GM12874 (cell line): Measurements from ENCODE around the gene LRP3.

Experiments
- TF ChIP-seq, protein P1 (sequence below): IDR thresholded peaks from 2 replicates; pipeline ENCODE4 v1.5.1; 2011; ENCODE audit warnings: low read depth, mild to moderate bottlenecking, control low read depth, low read length, moderate library complexity; ENCODE audit not compliant: insufficient read depth

LRP3 gene

GRCh38 chr19:33194886-33195644 lies 935 bp downstream of the LRP3 start:
- TF ChIP-seq, protein P1, sequence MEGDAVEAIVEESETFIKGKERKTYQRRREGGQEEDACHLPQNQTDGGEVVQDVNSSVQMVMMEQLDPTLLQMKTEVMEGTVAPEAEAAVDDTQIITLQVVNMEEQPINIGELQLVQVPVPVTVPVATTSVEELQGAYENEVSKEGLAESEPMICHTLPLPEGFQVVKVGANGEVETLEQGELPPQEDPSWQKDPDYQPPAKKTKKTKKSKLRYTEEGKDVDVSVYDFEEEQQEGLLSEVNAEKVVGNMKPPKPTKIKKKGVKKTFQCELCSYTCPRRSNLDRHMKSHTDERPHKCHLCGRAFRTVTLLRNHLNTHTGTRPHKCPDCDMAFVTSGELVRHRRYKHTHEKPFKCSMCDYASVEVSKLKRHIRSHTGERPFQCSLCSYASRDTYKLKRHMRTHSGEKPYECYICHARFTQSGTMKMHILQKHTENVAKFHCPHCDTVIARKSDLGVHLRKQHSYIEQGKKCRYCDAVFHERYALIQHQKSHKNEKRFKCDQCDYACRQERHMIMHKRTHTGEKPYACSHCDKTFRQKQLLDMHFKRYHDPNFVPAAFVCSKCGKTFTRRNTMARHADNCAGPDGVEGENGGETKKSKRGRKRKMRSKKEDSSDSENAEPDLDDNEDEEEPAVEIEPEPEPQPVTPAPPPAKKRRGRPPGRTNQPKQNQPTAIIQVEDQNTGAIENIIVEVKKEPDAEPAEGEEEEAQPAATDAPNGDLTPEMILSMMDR, result no peak

DNA sequence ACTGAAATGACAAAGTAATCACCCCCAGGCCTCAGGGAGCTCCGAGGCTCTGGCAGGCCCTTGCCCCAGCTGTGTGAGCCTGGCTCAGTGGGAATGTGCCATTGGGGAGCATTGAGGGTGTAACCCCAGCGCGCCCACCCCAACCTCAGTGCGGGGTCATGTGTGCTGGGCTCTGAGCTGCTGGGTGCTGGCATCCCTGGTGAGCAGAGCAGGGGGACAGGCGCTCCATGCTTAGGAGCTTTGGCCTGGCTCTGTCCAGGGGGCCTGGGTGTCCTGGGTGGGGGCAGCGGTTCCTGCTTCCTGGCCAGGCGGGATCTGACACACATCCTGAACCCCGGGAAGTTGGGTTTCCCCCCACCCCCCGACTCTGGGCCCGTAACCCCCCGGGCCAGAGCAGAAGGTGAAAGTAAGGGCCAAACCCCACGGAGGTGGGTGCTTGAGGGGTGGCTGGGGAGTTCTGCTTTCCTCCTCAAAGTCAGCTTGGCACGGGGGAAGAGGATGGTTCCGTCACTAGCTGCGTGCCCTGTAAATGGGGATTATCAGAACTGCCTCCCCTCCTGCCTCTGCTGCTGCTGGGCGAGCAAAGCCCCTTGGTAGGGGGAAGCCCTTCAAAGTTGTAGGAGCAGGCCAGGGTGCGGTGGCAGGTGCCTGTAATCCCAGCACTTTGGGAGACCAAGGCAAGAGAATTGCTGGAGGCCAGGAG lies 1.7 kb downstream of the LRP3 start:
- TF ChIP-seq, protein P1, result no peak

DNA sequence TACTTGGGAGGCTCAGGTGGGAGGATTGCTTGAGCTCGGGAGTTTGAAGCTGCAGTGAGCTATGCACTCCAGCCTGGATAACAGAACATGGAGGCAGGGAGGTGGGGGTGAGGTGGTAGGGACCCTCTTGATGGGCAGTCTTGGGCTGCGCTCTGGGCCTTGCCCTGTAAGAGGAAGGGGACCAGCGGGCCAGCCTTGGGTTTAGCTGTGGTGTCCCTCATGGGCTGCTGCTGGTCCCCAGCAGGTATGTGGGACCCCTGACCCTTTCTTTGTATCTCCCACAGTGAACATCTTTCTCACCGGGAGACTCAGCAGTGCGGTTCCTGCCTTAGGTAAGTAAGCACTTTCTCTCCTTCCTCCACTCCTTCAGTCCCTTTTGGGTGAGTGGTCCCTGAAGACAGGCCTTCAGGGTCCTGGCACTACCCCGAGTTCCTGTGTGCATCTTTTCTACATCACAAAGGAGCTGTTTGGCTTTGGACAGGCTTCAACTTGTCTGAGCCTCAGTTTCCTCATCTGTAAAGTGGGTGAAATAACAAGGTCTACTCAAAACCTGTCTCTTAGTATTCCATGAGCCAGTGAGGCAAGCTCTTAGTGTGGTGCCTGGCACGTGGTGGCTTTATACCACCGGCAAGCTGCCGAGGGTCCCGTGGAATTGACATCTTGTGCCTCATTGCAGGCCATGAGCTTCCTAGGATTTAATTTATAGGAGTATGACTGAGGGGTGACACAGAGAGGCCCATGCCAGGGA lies 2.5 kb downstream of the LRP3 start:
- TF ChIP-seq, protein P1, result no peak

DNA sequence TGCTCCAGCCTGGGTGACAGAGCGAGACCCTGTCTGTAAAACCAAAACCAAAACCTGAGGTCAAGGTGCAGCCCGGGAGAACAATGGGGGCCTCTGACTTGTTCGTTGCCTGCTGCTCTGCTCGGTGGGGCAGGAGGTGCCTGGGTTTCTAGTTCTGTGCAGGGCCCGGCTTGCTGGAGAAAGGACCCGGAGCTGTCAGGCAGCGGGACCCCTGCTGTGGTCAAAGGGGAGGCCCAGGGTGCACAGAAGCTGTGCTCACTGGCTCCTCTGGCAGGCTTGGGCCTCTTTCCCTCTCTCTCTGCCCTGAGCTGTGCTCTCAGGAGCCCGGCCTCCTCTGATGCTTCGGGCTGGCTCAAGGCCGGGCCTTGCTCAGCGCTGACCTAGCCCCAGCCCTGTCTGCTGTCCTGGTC lies 3.5 kb downstream of the LRP3 start:
- TF ChIP-seq, protein P1, result no peak

DNA sequence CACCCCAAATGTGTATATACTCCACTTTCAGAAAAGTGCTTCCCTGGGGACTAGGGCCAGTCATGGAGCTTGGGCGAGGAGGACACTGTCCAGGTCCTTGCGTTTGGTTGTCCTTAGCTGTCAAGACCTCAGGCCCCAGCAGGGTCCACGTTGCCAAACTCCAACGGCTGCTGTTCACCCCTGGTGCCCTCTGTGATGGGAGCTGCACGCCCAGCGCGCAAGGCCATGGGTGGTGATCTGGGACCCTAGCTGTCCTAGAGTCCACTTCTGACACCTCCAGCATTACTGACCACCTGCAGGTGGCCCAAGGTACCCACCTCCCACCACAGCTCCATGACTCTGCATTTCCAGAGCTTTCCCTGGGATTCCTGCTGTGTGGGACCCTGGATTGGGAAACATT lies 4.0 kb downstream of the LRP3 start:
- TF ChIP-seq, protein P1, result no peak

GRCh38 chr19:33199441-33200265 lies 5.5 kb downstream of the LRP3 start:
- TF ChIP-seq, protein P1, result no peak
